ENCODE measurements around the gene EWSR1. TPM values are rescaled to one million over a fixed set of nuclear protein-coding genes. Genes with fewer than 3 reads are reported as not detected.

EWSR1 gene
- total RNA-seq, 2 experiments from 2014 or later: 292 to 309 TPM

- intact Hi-C loops (cut with DNase I, micrococcal nuclease): no loop called here
- POLR2A ChIA-PET: no interaction called here
- Histone ChIP-seq H3K4me3 (ENCODE audit: low read length) (no peak overlapping the region), H3K4me1 (ENCODE audit: insufficient read depth, low read length) (no peaks in the 10 kb centered on the region), H3K9me3 (ENCODE audit: control insufficient read depth in 1 of 2, insufficient read depth in 1 of 2, low read length in 2 of 2) (peaks cover 0 to 3% of the 10 kb centered on the region in 2 experiments), H3K27me3 (ENCODE audit: control insufficient read depth in 1 of 2, insufficient read depth in 2 of 2, low read length in 2 of 2) (peaks cover 9 to 15% of the 10 kb centered on the region in 2 experiments), H3K27ac (ENCODE audit: low read depth in 1 of 2, low read length in 2 of 2) (no peak overlapping the region), H3K36me3 (ENCODE audit: insufficient read depth, low read length) (no peaks in the 10 kb centered on the region)
- Mint-ChIP-seq H3K9me3 (no peaks in the 10 kb centered on the region), H3K4me3 (no peak overlapping the region), H3K27me3 (peaks cover 14% of the 10 kb centered on the region), H3K27ac (no peak overlapping the region), H3K4me1 (ENCODE audit: low read depth) (peaks cover 7% of the 10 kb centered on the region), H3K36me3 (ENCODE audit: low read depth) (no peaks in the 10 kb centered on the region)
- no peak for ATAC-seq (ENCODE audit: poor library complexity)
- CTCF ChIA-PET: no interaction called here
- no peak for DNase-seq
- TF ChIP-seq CTCF (IDR thresholded peaks at IDR 0.05): no peak
Measured at GRCh38 chr22:29320546-29320945, 52.5 kb downstream of the EWSR1 start.

- no peak for TF ChIP-seq CTCF (IDR thresholded peaks at IDR 0.05)
- intact Hi-C loops (cut with DNase I, micrococcal nuclease): no loop called here
- Mint-ChIP-seq H3K27ac (no peak overlapping the region), H3K36me3 (ENCODE audit: low read depth) (peaks cover 10% of the 10 kb centered on the region), H3K4me1 (ENCODE audit: low read depth) (no peaks in the 10 kb centered on the region), H3K4me3 (no peak overlapping the region), H3K27me3 (no peaks in the 10 kb centered on the region), H3K9me3 (no peaks in the 10 kb centered on the region)
- DNase-seq (no peak), ATAC-seq (ENCODE audit: poor library complexity) (no peak)
- H3K36me3 ChIP-seq (ENCODE audit: insufficient read depth, low read length): peaks cover 14% of the 10 kb centered on the region
- H3K27me3 ChIP-seq (ENCODE audit: control insufficient read depth in 1 of 2, insufficient read depth in 2 of 2, low read length in 2 of 2): no peaks in the 10 kb centered on the region
- POLR2A ChIA-PET: no interaction called here
- H3K4me1 ChIP-seq (ENCODE audit: insufficient read depth, low read length): no peaks in the 10 kb centered on the region
- CTCF ChIA-PET: no interaction called here
- H3K9me3 ChIP-seq (ENCODE audit: control insufficient read depth in 1 of 2, insufficient read depth in 1 of 2, low read length in 2 of 2): no peaks in the 10 kb centered on the region
- H3K27ac ChIP-seq (ENCODE audit: low read depth in 1 of 2, low read length in 2 of 2): no peak overlapping the region
- no peak overlapping the region for H3K4me3 ChIP-seq (ENCODE audit: low read length)
Measured at GRCh38 chr22:29323641-29324040, 55.6 kb downstream of the EWSR1 start.

- intact Hi-C loops (cut with DNase I, micrococcal nuclease): no loop called here
- POLR2A ChIA-PET: no interaction called here
- H3K9me3 ChIP-seq (ENCODE audit: control insufficient read depth in 1 of 2, insufficient read depth in 1 of 2, low read length in 2 of 2): no peaks in the 10 kb centered on the region
- no peak overlapping the region for H3K4me3 ChIP-seq (ENCODE audit: low read length)
- DNase-seq (no peak), ATAC-seq (ENCODE audit: poor library complexity) (no peak)
- Mint-ChIP-seq H3K27ac (no peak overlapping the region), H3K9me3 (no peaks in the 10 kb centered on the region), H3K4me3 (no peak overlapping the region), H3K4me1 (ENCODE audit: low read depth) (no peaks in the 10 kb centered on the region), H3K36me3 (ENCODE audit: low read depth) (peaks cover 19% of the 10 kb centered on the region), H3K27me3 (no peaks in the 10 kb centered on the region)
- H3K27ac ChIP-seq (ENCODE audit: low read depth in 1 of 2, low read length in 2 of 2): no peak overlapping the region
- H3K27me3 ChIP-seq (ENCODE audit: control insufficient read depth in 1 of 2, insufficient read depth in 2 of 2, low read length in 2 of 2): no peaks in the 10 kb centered on the region
- H3K4me1 ChIP-seq (ENCODE audit: insufficient read depth, low read length): no peaks in the 10 kb centered on the region
- peaks cover 23% of the 10 kb centered on the region for H3K36me3 ChIP-seq (ENCODE audit: insufficient read depth, low read length)
- TF ChIP-seq CTCF (IDR thresholded peaks at IDR 0.05): no peak
- CTCF ChIA-PET: no interaction called here
Measured at GRCh38 chr22:29325356-29325755, 57.3 kb downstream of the EWSR1 start.

All from CD4-positive, alpha-beta T cell (primary cell).